Measurements from ENCODE around the gene INCENP.
"Not testable (repeated sequence)": the region's sequence is repeated elsewhere in the genome, so short reads cannot be mapped to it uniquely, and the experiment has no call there.

Gene INCENP

GRCh38 chr11:62171261-62171723 is 47.5 kb downstream of the INCENP start:
- peak; percentile 51 to 94 for DNase-seq (ENCODE audit: low read depth in 1 of 2, low spot score in 1 of 2)
- in situ Hi-C loops (cut with HindIII; ENCODE audit: low pct_unique_long_range_greater_than_20kb, low sequenced_read_pairs): no loop called here
- no peak for TF ChIP-seq JUND (IDR thresholded peaks at IDR 0.05; ENCODE audit: low read depth)

GRCh38 chr11:62172294-62172693 is 48.5 kb downstream of the INCENP start:
- in situ Hi-C loops (cut with HindIII; ENCODE audit: low pct_unique_long_range_greater_than_20kb, low sequenced_read_pairs): no loop called here
- no peak for DNase-seq (ENCODE audit: low read depth in 1 of 2, low spot score in 1 of 2)
- no peak for TF ChIP-seq JUND (IDR thresholded peaks at IDR 0.05; ENCODE audit: low read depth)

GRCh38 chr11:62176766-62177165 is 53.0 kb downstream of the INCENP start:
- in situ Hi-C loops (cut with HindIII; ENCODE audit: low pct_unique_long_range_greater_than_20kb, low sequenced_read_pairs): no loop called here
- TF ChIP-seq JUND (IDR thresholded peaks at IDR 0.05; ENCODE audit: low read depth): no peak
- no peak for DNase-seq (ENCODE audit: low read depth in 1 of 2, low spot score in 1 of 2)

- TF ChIP-seq JUND (IDR thresholded peaks at IDR 0.05; ENCODE audit: low read depth): no peak
- in situ Hi-C loops (cut with HindIII; ENCODE audit: low pct_unique_long_range_greater_than_20kb, low sequenced_read_pairs): no loop called here
- peak in 1 of 2 experiments; percentile 39 for DNase-seq (ENCODE audit: low read depth in 1 of 2, low spot score in 1 of 2)
Observed at GRCh38 chr11:62179995-62180394, 56.2 kb downstream of the INCENP start.

- TF ChIP-seq JUND (IDR thresholded peaks at IDR 0.05; ENCODE audit: low read depth): no peak
- no peak for DNase-seq (ENCODE audit: low read depth in 1 of 2, low spot score in 1 of 2)
- in situ Hi-C loops (cut with HindIII; ENCODE audit: low pct_unique_long_range_greater_than_20kb, low sequenced_read_pairs): no loop called here
Observed at GRCh38 chr11:62181097-62181496, 57.3 kb downstream of the INCENP start.

- in situ Hi-C loops (cut with HindIII; ENCODE audit: low pct_unique_long_range_greater_than_20kb, low sequenced_read_pairs): no loop called here
- DNase-seq (ENCODE audit: low read depth in 1 of 2, low spot score in 1 of 2): no peak
- TF ChIP-seq JUND (IDR thresholded peaks at IDR 0.05; ENCODE audit: low read depth): no peak
Observed at GRCh38 chr11:62182147-62182891, 58.5 kb downstream of the INCENP start.

- no peak for DNase-seq (ENCODE audit: low read depth in 1 of 2, low spot score in 1 of 2)
- no peak for TF ChIP-seq JUND (IDR thresholded peaks at IDR 0.05; ENCODE audit: low read depth)
- in situ Hi-C loops (cut with HindIII; ENCODE audit: low pct_unique_long_range_greater_than_20kb, low sequenced_read_pairs): no loop called here
Observed at GRCh38 chr11:62186195-62186594, 62.4 kb downstream of the INCENP start.

GRCh38 chr11:62190011-62190410 is 66.2 kb downstream of the INCENP start, which contains the start of gene SCGB1D1:
Gene SCGB1D1 (plus strand): TSS chr11:62190216. CDS start chr11:62190285, 69 bp downstream.
- no peak for TF ChIP-seq JUND (IDR thresholded peaks at IDR 0.05; ENCODE audit: low read depth)
- in situ Hi-C loops (cut with HindIII; ENCODE audit: low pct_unique_long_range_greater_than_20kb, low sequenced_read_pairs): no loop called here
- DNase-seq (ENCODE audit: low read depth in 1 of 2, low spot score in 1 of 2): no peak

GRCh38 chr11:62193952-62194351 is 70.1 kb downstream of the INCENP start:
- peak; percentile 33 to 71 for DNase-seq (ENCODE audit: low read depth in 1 of 2, low spot score in 1 of 2)
- no peak for TF ChIP-seq JUND (IDR thresholded peaks at IDR 0.05; ENCODE audit: low read depth)
- in situ Hi-C loops (cut with HindIII; ENCODE audit: low pct_unique_long_range_greater_than_20kb, low sequenced_read_pairs): no loop called here

GRCh38 chr11:62195010-62195409 is 71.2 kb downstream of the INCENP start:
- in situ Hi-C loops (cut with HindIII; ENCODE audit: low pct_unique_long_range_greater_than_20kb, low sequenced_read_pairs); DNase-seq (ENCODE audit: low read depth in 1 of 2, low spot score in 1 of 2): not testable (repeated sequence)

- in situ Hi-C loops (cut with HindIII; ENCODE audit: low pct_unique_long_range_greater_than_20kb, low sequenced_read_pairs): no loop called here
- no peak for TF ChIP-seq JUND (IDR thresholded peaks at IDR 0.05; ENCODE audit: low read depth)
- no peak for DNase-seq (ENCODE audit: low read depth in 1 of 2, low spot score in 1 of 2)
Observed at GRCh38 chr11:62195945-62196344, 72.1 kb downstream of the INCENP start.

GRCh38 chr11:62197400-62197799 is 73.6 kb downstream of the INCENP start:
- in situ Hi-C loops (cut with HindIII; ENCODE audit: low pct_unique_long_range_greater_than_20kb, low sequenced_read_pairs); DNase-seq (ENCODE audit: low read depth in 1 of 2, low spot score in 1 of 2): not testable (repeated sequence)

- in situ Hi-C loops (cut with HindIII; ENCODE audit: low pct_unique_long_range_greater_than_20kb, low sequenced_read_pairs): no loop called here
- TF ChIP-seq JUND (IDR thresholded peaks at IDR 0.05; ENCODE audit: low read depth): no peak
- DNase-seq (ENCODE audit: low read depth in 1 of 2, low spot score in 1 of 2): no peak
Observed at GRCh38 chr11:62201376-62201775, 77.6 kb downstream of the INCENP start.

Data from T47D (cell line).